ENCODE results near the gene KCNQ1. TPM values are rescaled to one million over a fixed set of nuclear protein-coding genes. Genes with fewer than 3 reads are reported as not detected.

KCNQ1 gene
- total RNA-seq, 4 donors from 2014 or later, result 0.81 to 2.2 (median 1.6) TPM

GRCh38 chr11:2830030-2830812 lies 385.4 kb downstream of the KCNQ1 start:
- WGBS, 2 donors, result 91 to 96% methylated on average over 8 of the region's 8 CpGs

GRCh38 chr11:2830886-2831285 lies 386.1 kb downstream of the KCNQ1 start:
- TF ChIP-seq POLR2A (IDR thresholded peaks at IDR 0.05), result no peak
- no peak for TF ChIP-seq CTCF (IDR thresholded peaks at IDR 0.05)
- no peak for DNase-seq (ENCODE audit: low spot score in 2 of 2)
- no peak overlapping the region for H3K4me3 ChIP-seq (ENCODE audit: low read depth, poor library complexity, severe bottlenecking)
- WGBS, 2 donors, result 93 to 95% methylated on average over 8 of the region's 8 CpGs
- intact Hi-C loops (cut with DNase I; ENCODE audit: low total_unique reads), result no loop called here

More at GRCh38 chr11:2830030-2830812, 385.4 kb downstream of the KCNQ1 start:
- no peak overlapping the region for H3K4me3 ChIP-seq (ENCODE audit: low read depth, poor library complexity, severe bottlenecking)
- DNase-seq (ENCODE audit: low spot score in 2 of 2), result no peak
- intact Hi-C loops (cut with DNase I; ENCODE audit: low total_unique reads), result no loop called here
- TF ChIP-seq POLR2A (IDR thresholded peaks at IDR 0.05) (no peak), CTCF (IDR thresholded peaks at IDR 0.05) (no peak)

GRCh38 chr11:2831781-2832532 lies 387.1 kb downstream of the KCNQ1 start:
- WGBS, 2 donors, result 72 to 83% methylated on average over 9 to 14 of the region's 14 CpGs
- intact Hi-C loops (cut with DNase I; ENCODE audit: low total_unique reads), result no loop called here
- no peak overlapping the region for H3K4me3 ChIP-seq (ENCODE audit: low read depth, poor library complexity, severe bottlenecking)
- DNase-seq (ENCODE audit: low spot score in 2 of 2), result no peak
- no peak for TF ChIP-seq CTCF (IDR thresholded peaks at IDR 0.05)

- no peak for TF ChIP-seq POLR2A (IDR thresholded peaks at IDR 0.05)
- no peak for TF ChIP-seq CTCF (IDR thresholded peaks at IDR 0.05)
- intact Hi-C loops (cut with DNase I; ENCODE audit: low total_unique reads), result no loop called here
- WGBS, 2 donors, result 70 to 77% methylated on average over 5 to 6 of the region's 8 CpGs
- DNase-seq (ENCODE audit: low spot score in 2 of 2), result no peak
- no peak overlapping the region for H3K4me3 ChIP-seq (ENCODE audit: low read depth, poor library complexity, severe bottlenecking)
Measured at GRCh38 chr11:2832533-2833020, 387.8 kb downstream of the KCNQ1 start.

GRCh38 chr11:2833051-2833715 lies 388.4 kb downstream of the KCNQ1 start:
- H3K4me3 ChIP-seq (ENCODE audit: low read depth, poor library complexity, severe bottlenecking), result no peak overlapping the region
- intact Hi-C loops (cut with DNase I; ENCODE audit: low total_unique reads), result no loop called here
- no peak for TF ChIP-seq POLR2A (IDR thresholded peaks at IDR 0.05)
- no peak for TF ChIP-seq CTCF (IDR thresholded peaks at IDR 0.05)
- WGBS, 2 donors, result 87 to 88% methylated on average over 11 to 13 of the region's 14 CpGs
- no peak for DNase-seq (ENCODE audit: low spot score in 2 of 2)

All from lower leg skin (tissue), 4 donors.